Astrocyte (in vitro differentiated cells and primary cell): Measurements from ENCODE around the gene FUT4. TPM values are rescaled to one million over a fixed set of nuclear protein-coding genes. Genes with fewer than 3 reads are reported as not detected.

Experiments
- DNase-seq: peaks from one replicate; pipeline ENCODE4 v3.0.0-alpha.2; 2010; ENCODE audit warnings: low read depth
- FAIRE-seq: peaks from 2 replicates; lab custom pipeline; 2011; peaks lifted over from hg19 to GRCh38; lab: Jason Lieb, UNC
- H2AFZ ChIP-seq: 2 replicates; pipeline ENCODE4 v1.6.0; 2012; ENCODE audit warnings: low read depth, low read length, inconsistent platforms
- H3K27ac ChIP-seq: 2 replicates; pipeline ENCODE4 v1.5.1; 2011; ENCODE audit warnings: low read depth, low read length, inconsistent platforms
- H3K27me3 ChIP-seq: 2 replicates; pipeline ENCODE4 v1.6.0; 2011; ENCODE audit warnings: low read length, inconsistent platforms; ENCODE audit not compliant: insufficient read depth
- H3K36me3 ChIP-seq: 2 replicates; pipeline ENCODE4 v1.5.1; 2011; ENCODE audit warnings: low read length, inconsistent platforms; ENCODE audit not compliant: insufficient read depth
- H3K4me1 ChIP-seq: 2 replicates; pipeline ENCODE4 v1.5.1; 2011; ENCODE audit warnings: low read length, inconsistent platforms; ENCODE audit not compliant: insufficient read depth
- H3K4me2 ChIP-seq: 2 replicates; pipeline ENCODE4 v1.6.0; 2012; ENCODE audit warnings: low read length, inconsistent platforms
- H3K4me3 ChIP-seq: 2 replicates; pipeline ENCODE4 v1.5.1; 2011; ENCODE audit warnings: low read depth, mild to moderate bottlenecking, low read length, inconsistent platforms; ENCODE audit not compliant: insufficient read depth
- H3K79me2 ChIP-seq: 2 replicates; pipeline ENCODE4 v1.6.0; 2012; ENCODE audit warnings: mild to moderate bottlenecking, low read length, inconsistent platforms; ENCODE audit not compliant: insufficient read depth
- H3K9ac ChIP-seq: 2 replicates; pipeline ENCODE4 v1.6.0; 2012; ENCODE audit warnings: mild to moderate bottlenecking, low read length, inconsistent platforms
- H3K9me3 ChIP-seq: 2 replicates; pipeline ENCODE4 v1.5.1; 2012; ENCODE audit warnings: low read depth, mild to moderate bottlenecking, low read length, inconsistent platforms; ENCODE audit not compliant: insufficient read depth
- H4K20me1 ChIP-seq: 2 replicates; pipeline ENCODE4 v1.6.0; 2012; ENCODE audit warnings: low read length, inconsistent platforms; ENCODE audit not compliant: insufficient read depth
- H3K27ac Mint-ChIP-seq: one replicate; pipeline ENCODE4 v1.8.0; 2021; ENCODE audit warnings: mild to moderate bottlenecking, mixed read lengths; ENCODE audit not compliant: unreplicated experiment
- H3K27me3 Mint-ChIP-seq: one replicate; pipeline ENCODE4 v1.8.0; 2021; ENCODE audit warnings: low read depth, mixed read lengths; ENCODE audit not compliant: unreplicated experiment
- H3K36me3 Mint-ChIP-seq: one replicate; pipeline ENCODE4 v1.8.0; 2021; ENCODE audit warnings: low read depth, mixed read lengths; ENCODE audit not compliant: unreplicated experiment
- H3K4me1 Mint-ChIP-seq: one replicate; pipeline ENCODE4 v1.8.0; 2021; ENCODE audit warnings: low read depth, mixed read lengths; ENCODE audit not compliant: unreplicated experiment
- H3K4me3 Mint-ChIP-seq: one replicate; pipeline ENCODE4 v1.8.0; 2021; ENCODE audit warnings: mild to moderate bottlenecking, moderate library complexity, mixed read lengths; ENCODE audit not compliant: unreplicated experiment
- H3K9me3 Mint-ChIP-seq: one replicate; pipeline ENCODE4 v1.8.0; 2021; ENCODE audit warnings: mild to moderate bottlenecking, mixed read lengths; ENCODE audit not compliant: unreplicated experiment
- CTCF ChIP-seq: IDR thresholded peaks from 2 replicates; pipeline ENCODE4 v1.5.1; 2011; ENCODE audit warnings: low read depth, mild to moderate bottlenecking, inconsistent platforms, low read length, moderate library complexity; ENCODE audit not compliant: insufficient read depth
- EZH2 ChIP-seq: IDR thresholded peaks from 2 replicates; pipeline ENCODE4 v1.6.1; 2012; ENCODE audit warnings: mild to moderate bottlenecking, low read length, inconsistent platforms; ENCODE audit not compliant: insufficient read depth
- total RNA-seq: library from RNA; stranded (reverse); gene quantifications from 2 replicates; pipeline ENCODE4 v1.2.1, GENCODE V29; 2021

The FUT4 gene
- total RNA-seq, 1 donor from 2014 or later, result 3.5 TPM

GRCh38 chr11:94584978-94585377 is 41.3 kb downstream of the FUT4 start:
- no peak overlapping the region for H3K9ac ChIP-seq
- H3K36me3 ChIP-seq, result no peaks in the 10 kb centered on the region
- no peaks in the 10 kb centered on the region for H4K20me1 ChIP-seq
- no peaks in the 10 kb centered on the region for H3K4me1 ChIP-seq
- H3K4me1 Mint-ChIP-seq, result peaks cover 7% of the 10 kb centered on the region
- no peak overlapping the region for H3K4me3 Mint-ChIP-seq
- FAIRE-seq (no peak), DNase-seq (no peak)
- H2AFZ ChIP-seq, result no peak overlapping the region
- peaks cover 9% of the 10 kb centered on the region for H3K27me3 Mint-ChIP-seq
- no peak overlapping the region for H3K27ac Mint-ChIP-seq
- no peaks in the 10 kb centered on the region for H3K79me2 ChIP-seq
- no peak overlapping the region for H3K4me2 ChIP-seq
- TF ChIP-seq CTCF (no peak), EZH2 (no peak)
- no peak overlapping the region for H3K4me3 ChIP-seq
- no peak overlapping the region for H3K27ac ChIP-seq
- no peaks in the 10 kb centered on the region for H3K9me3 Mint-ChIP-seq
- H3K36me3 Mint-ChIP-seq, result peaks cover 6% of the 10 kb centered on the region
- no peaks in the 10 kb centered on the region for H3K9me3 ChIP-seq
- H3K27me3 ChIP-seq, result no peaks in the 10 kb centered on the region

GRCh38 chr11:94585399-94585798 is 41.7 kb downstream of the FUT4 start:
- Mint-ChIP-seq H3K27ac (no peak overlapping the region), H3K27me3 (peaks cover 13% of the 10 kb centered on the region), H3K36me3 (peaks cover 6% of the 10 kb centered on the region), H3K4me3 (no peak overlapping the region), H3K4me1 (peaks cover 7% of the 10 kb centered on the region), H3K9me3 (no peaks in the 10 kb centered on the region)
- TF ChIP-seq EZH2 (no peak), CTCF (no peak)
- H2AFZ ChIP-seq, result no peak overlapping the region
- no peaks in the 10 kb centered on the region for H4K20me1 ChIP-seq
- H3K4me1 ChIP-seq, result no peaks in the 10 kb centered on the region
- no peak overlapping the region for H3K4me2 ChIP-seq
- FAIRE-seq, result no peak
- H3K79me2 ChIP-seq, result no peaks in the 10 kb centered on the region
- no peaks in the 10 kb centered on the region for H3K9me3 ChIP-seq
- H3K27me3 ChIP-seq, result no peaks in the 10 kb centered on the region
- H3K9ac ChIP-seq, result no peak overlapping the region
- no peaks in the 10 kb centered on the region for H3K36me3 ChIP-seq
- H3K27ac ChIP-seq, result no peak overlapping the region
- no peak overlapping the region for H3K4me3 ChIP-seq
- no peak for DNase-seq

- H3K4me2 ChIP-seq, result no peak overlapping the region
- H3K4me1 ChIP-seq, result no peaks in the 10 kb centered on the region
Observed at GRCh38 chr11:94586546-94586945, 42.8 kb downstream of the FUT4 start.

More at GRCh38 chr11:94586546-94586945, 42.8 kb downstream of the FUT4 start:
- Mint-ChIP-seq H3K4me3 (no peak overlapping the region), H3K27me3 (peaks cover 17% of the 10 kb centered on the region), H3K27ac (no peak overlapping the region), H3K36me3 (peaks cover 11% of the 10 kb centered on the region), H3K9me3 (no peaks in the 10 kb centered on the region), H3K4me1 (peaks cover 7% of the 10 kb centered on the region)
- Histone ChIP-seq H4K20me1 (no peaks in the 10 kb centered on the region), H3K27me3 (no peaks in the 10 kb centered on the region), H3K27ac (no peak overlapping the region), H3K36me3 (no peaks in the 10 kb centered on the region), H3K4me3 (no peak overlapping the region), H3K9ac (no peak overlapping the region), H2AFZ (no peak overlapping the region), H3K9me3 (no peaks in the 10 kb centered on the region), H3K79me2 (no peaks in the 10 kb centered on the region)
- FAIRE-seq (no peak), DNase-seq (no peak)
- TF ChIP-seq EZH2 (no peak), CTCF (no peak)
